GM12878 (cell line): ENCODE data around the gene TGFBR3.

ENCODE experiments used
- ESRRA ChIP-seq: IDR thresholded peaks from 2 replicates; pipeline ENCODE4 v1.6.1; 2012; ENCODE audit warnings: mild to moderate bottlenecking, low read length, improper control_type of control experiment
- IKZF1 ChIP-seq: fragments of 450-650 bp; conservative IDR thresholded peaks from 2 replicates; pipeline ENCODE4 v1.6.1; 2017; ENCODE audit warnings: antibody characterized with exemption, mild to moderate bottlenecking
- JUND ChIP-seq: IDR thresholded peaks from 2 replicates; pipeline ENCODE4 v1.6.1; 2012; ENCODE audit warnings: low read depth, mild to moderate bottlenecking, low read length, improper control_type of control experiment, moderate library complexity
- MAX ChIP-seq: IDR thresholded peaks from 2 replicates; pipeline ENCODE4 v1.6.1; 2012; ENCODE audit warnings: low read depth, low read length, improper control_type of control experiment
- PBX3 ChIP-seq: IDR thresholded peaks from 2 replicates; pipeline ENCODE4 v1.6.1; 2011; ENCODE audit warnings: mild to moderate bottlenecking, low read depth, low read length, moderate library complexity; ENCODE audit not compliant: insufficient replicate concordance
- RAD21 ChIP-seq: IDR thresholded peaks from 2 replicates; pipeline ENCODE4 v1.6.1; 2011; ENCODE audit warnings: mild to moderate bottlenecking, low read depth, low read length, moderate library complexity; ENCODE audit not compliant: insufficient read depth

DNA sequence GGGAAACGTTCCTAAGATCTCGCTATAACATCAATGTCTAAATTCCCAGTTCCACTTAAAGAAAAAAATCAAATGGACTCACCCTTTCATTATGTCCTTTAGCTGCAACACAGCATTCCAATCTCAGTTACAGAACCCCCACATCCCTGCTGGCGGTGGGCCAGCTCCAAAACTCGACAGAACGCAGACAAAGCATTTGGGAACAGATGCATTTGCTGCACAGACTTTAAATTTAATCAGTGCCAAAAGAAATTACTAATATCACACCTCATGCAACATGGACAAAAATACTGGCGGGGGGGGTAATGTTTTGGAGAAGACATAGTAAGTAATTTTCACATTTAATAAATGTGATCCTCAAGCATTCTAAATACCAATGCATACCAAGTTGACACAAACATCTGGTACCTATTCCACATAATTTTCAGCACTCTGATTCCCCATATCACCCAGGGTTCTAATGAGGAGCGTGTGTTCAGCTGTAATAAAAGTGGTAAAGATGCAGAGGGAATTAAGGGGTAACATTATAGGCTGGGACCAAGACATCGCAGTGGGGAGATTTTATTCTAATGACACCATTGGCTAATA lies 79.7 kb downstream of the TGFBR3 start:
- TF ChIP-seq ESRRA, result no peak
- TF ChIP-seq MAX, result no peak
- TF ChIP-seq PBX3, result no peak
- TF ChIP-seq RAD21, result no peak
- TF ChIP-seq JUND, result no peak
- no peak for TF ChIP-seq IKZF1
